GM18519 (cell line): ENCODE measurements around the gene CACNG1.

Experiments
- ATAC-seq: cut with Tn5 transposase; IDR thresholded peaks from one replicate; pipeline ENCODE4 v1.9.1; 2021; ENCODE audit warnings: mild to moderate bottlenecking, moderate library complexity; ENCODE audit not compliant: unreplicated experiment, low FRiP score

CACNG1 gene

GRCh38 chr17:67050471-67051154, 6.3 kb downstream of the CACNG1 start:
- ATAC-seq = no peak

GRCh38 chr17:67051155-67051538, 6.8 kb downstream of the CACNG1 start:
- no peak for ATAC-seq

DNA sequence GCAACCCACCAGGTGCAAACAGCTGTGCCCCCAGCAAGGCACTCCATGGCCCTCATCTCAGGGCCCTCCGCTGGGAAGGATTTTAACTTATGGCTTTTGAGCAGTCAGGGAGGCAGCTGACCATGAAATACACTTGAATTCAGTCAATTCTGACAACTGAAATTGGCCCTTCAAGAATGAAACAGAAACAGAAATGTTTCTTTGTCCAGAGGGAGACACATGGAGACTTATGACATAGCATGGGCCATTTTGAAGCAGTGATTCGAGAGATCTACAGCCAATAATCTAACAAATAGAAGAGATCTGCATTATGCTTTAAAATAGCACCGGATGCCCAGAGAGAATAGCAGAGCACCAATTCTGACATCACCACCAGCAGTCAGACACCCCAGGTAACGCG, 7.5 kb downstream of the CACNG1 start:
- no peak for ATAC-seq

DNA sequence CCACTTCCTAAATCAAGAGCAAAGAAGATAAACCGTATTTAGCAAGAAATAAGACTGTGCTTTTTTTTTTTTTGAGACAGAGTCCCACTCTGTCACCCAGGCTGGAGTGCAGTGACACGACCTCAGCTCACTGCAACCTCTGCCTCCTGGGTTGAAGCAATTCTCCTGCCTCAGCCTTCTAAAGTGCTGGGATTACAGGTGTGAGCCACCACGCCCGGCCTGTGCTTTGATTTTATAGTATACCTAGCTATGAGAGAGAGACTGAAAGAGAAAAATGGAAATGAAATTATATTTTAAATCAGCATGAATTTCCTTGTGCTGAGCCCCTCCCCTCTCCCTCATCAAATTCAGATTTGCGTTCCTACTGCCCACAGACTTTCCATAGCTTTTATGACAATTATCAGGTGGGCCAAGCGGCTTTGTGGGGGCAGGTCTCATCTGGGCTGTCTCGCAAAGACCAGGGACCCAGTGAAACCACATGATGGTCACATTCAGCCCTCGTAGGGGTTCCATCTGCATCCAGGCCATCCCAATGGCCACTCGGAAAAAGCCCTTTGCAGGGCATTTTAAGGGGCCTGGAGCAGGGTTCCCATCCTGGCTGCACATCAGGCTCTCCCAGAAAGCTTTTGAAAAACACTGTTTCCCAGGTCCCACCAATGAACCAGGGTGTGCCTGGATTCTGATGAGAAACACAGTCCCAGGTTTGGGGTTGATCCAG, 8.5 kb downstream of the CACNG1 start:
- ATAC-seq = no peak

GRCh38 chr17:67053438-67054000, 9.2 kb downstream of the CACNG1 start:
- no peak for ATAC-seq

DNA sequence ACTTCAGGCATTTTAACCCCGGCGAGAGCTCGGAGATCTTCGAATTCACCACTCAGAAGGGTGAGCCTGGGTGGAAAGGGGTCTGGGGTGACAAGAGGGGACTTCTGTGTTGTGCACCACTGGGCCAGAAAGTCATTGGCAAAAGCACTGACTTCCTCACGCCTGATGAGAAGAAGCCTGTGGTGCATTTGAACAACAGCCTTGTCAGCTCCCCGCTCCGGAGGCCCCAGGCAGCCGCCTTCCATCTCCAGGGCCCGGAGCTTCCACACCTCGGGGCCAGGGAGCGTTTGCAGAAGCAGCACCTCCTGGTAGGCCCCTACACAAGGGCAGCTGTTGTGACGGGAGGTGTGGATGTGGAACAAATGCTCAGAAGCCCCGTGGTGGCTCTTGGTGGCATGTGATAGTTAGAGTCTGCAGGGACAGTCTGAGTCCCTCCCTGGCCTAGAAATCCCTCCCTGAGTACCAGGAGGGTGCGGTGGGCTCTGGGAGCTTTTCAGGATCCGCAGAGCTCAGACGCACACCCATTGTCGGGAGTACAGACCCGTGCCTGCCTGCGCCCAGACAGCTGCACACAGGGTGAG, 9.7 kb downstream of the CACNG1 start:
- ATAC-seq = no peak

DNA sequence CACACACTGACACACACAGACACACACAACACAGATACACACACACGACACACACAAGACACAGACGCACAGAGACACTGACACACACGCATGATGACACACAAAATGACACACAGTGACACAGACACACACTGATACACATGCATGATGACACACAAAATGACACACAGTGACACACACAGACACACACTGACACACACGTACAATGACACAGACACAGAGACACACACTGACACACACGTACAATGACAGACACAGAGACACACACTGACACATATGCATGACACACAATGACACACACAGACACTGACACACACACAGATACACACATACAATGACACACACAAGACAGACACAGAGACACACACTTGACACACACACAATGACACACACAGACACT, 10.3 kb downstream of the CACNG1 start:
- no peak for ATAC-seq

DNA sequence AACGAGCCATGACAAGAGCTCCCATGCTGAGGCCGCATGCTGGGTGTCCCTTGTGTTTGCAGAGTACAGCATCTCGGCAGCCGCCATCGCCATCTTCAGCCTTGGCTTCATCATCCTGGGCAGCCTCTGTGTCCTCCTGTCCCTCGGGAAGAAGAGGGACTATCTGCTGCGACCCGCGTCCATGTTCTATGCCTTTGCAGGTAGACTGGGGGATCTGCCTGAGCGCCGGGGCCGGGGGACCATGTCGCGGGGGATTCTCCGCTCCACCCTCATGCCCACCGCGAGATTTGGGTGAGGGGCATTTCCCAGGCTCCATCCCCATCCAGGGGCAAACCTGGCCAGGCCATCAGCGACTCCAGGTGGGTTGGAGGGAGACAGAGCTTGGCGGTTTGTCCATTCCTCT, 10.7 kb downstream of the CACNG1 start:
- no peak for ATAC-seq

DNA sequence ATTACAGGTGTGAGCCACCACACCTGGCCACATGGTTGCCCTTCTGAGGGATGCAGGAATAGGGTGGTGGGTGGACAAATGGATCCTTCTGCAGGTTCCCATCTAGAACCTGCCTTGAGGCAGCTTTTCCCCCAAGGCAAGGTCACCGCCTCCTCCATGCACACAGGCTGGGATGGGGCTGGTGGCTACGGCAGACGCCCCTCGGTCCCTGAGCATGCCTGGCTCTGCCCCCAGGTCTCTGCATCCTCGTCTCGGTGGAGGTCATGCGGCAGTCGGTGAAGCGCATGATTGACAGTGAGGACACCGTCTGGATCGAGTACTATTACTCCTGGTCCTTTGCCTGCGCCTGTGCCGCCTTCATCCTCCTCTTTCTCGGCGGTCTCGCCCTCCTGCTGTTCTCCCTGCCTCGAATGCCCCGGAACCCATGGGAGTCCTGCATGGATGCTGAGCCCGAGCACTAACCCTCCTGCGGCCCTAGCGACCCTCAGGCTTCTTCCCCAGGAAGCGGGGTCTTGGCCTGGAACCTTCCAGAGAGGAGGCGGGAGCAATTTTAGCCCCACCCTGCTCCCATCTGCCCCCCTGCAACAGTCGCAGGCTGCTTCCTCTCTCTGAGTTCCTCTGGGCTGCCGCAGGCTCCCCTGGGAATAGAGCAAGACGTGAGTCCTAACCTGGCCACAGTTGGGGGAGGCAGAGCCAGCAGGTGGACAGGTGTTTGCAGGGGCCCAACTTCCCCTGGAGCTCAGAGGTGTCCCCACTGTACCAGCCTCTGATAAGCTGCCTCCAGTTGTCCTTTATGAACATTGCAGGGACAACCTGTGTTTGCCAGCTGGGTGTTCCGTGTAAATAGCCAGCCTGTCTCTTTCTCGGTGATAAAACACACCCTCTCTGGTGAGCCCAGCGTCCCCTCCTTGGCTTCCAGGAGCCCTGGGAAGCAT, 11.7 kb downstream of the CACNG1 start:
- ATAC-seq = no peak

DNA sequence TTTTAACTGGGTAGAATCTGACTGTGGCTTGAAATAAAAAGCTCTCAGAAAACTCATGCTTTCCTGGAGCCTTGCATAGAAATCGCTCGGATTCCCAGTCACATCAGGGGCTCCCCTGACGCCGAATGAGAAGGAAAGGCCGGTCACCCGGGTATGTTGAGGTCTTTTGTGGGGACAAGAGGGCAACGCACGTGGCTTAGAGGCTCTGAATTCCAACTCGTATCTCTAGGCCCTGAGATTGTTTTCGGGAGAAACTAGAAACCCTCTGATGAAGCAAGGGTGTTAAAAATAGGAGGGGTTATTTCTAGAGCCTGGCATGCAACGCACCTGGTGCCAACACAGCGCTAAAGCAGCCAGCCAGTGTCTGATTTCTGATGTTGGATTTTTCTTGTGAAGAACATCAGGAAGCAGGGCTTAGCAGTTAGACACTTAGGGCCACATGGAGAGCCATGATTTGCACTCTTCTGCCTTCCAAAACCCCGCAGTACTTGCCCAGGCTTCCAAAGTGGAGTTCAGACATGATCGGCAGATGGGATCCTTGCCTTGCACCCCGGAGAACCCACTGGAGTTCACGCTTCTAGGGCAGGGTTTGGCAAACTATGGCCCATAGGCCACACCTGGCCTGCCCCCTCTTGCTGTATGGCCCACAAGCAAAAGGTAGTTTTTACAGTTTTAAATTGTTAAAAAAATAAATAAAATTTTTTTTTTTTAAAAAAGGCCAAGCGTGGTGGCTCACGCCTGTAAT, 12.6 kb downstream of the CACNG1 start:
- no peak for ATAC-seq

DNA sequence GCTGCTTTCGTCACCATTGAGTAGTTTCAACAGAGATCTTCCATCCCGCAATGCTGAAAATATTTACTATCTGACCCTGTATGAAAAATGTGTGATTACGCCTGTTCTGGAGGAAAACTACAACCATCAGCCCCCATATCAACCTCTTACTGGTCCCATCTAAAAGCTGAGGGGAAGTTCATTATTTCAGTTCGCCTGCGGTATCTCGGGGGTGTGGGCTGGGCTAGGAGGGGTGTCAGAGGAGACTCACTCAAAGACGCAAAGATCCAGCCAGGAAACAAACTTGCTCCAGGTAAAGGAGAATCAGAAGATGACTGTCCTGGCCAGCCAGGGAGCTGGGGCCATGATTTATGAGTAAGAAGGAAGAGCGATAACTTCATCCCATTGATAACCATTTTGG, 13.7 kb downstream of the CACNG1 start:
- ATAC-seq = no peak

- no peak for ATAC-seq
Measured at GRCh38 chr17:67059372-67059771, 15.0 kb downstream of the CACNG1 start.

GRCh38 chr17:67063141-67063540, 18.8 kb downstream of the CACNG1 start:
- no peak for ATAC-seq

- no peak for ATAC-seq
Measured at GRCh38 chr17:67066717-67067116, 22.4 kb downstream of the CACNG1 start.

GRCh38 chr17:67067571-67068482, 23.5 kb downstream of the CACNG1 start:
- ATAC-seq = no peak

- no peak for ATAC-seq
Measured at GRCh38 chr17:67068999-67069398, 24.6 kb downstream of the CACNG1 start.

DNA sequence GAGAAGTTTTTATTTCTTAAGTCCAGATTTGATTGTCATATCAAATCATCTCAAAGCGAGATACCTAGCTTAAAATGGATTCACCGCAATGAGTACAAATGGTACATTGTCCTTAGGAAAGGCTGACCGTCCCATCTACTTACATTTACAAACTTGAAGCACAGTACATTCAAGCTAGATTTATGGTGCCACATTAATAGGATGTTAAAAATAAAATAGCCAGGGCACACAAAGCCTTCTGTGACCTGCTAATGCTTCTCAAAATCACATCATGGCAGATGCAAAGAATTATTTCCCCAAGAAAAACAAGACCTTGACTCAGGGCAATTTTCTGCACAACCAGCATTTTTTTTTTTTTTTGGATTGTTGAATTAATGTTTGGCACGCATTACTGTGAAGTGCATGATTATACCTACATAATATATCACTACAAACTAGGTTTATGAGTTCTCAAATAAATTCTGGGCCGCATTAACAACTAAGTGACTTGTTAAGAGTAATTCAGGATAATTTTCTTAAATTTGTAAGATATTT, 25.3 kb downstream of the CACNG1 start:
- no peak for ATAC-seq

DNA sequence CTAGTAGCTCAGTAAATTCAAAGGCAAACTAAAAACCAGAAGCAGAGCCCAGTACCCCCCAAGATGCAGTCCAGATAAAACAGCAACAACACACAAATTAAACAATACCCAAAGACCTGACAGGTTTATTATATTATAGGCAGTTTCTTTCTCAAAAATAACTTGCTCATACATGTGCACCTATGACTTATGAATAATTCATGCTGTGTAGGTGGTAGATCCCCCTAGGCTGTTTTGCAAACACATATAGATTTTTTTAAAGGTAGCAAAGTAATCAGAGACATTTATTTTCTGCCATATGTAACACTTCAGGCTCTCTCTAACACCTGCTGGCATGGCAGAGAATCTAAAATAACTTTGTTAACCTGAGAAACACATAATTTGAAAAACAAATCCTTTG, 27.2 kb downstream of the CACNG1 start:
- ATAC-seq = no peak

- ATAC-seq = no peak
Measured at GRCh38 chr17:67072885-67073284, 28.5 kb downstream of the CACNG1 start.
